Prostate gland (tissue), 2 donors: Measurements from ENCODE around the gene OSBP2. TPM values are rescaled to one million over a fixed set of nuclear protein-coding genes. Genes with fewer than 3 reads are reported as not detected.

Source experiments
- DNase-seq: peaks from one replicate; pipeline ENCODE4 v3.0.0-alpha.2; 2019; ENCODE audit warnings: low spot score
- H3K27ac ChIP-seq, 2 donors: fragments of 200-600 bp; sonication (generic); 2 replicates each; pipeline ENCODE4 v1.5.1; 2017 to 2019
- H3K27me3 ChIP-seq: fragments of 200-600 bp; sonication (generic); replicated peaks from 2 replicates; pipeline ENCODE4 v1.5.1; 2019; ENCODE audit not compliant: insufficient read depth
- H3K36me3 ChIP-seq, 2 donors: fragments of 200-600 bp; sonication (generic); 1 replicate in 1 of 2; 2 replicates in 1 of 2; pipeline versions ENCODE4 v1.5.1 to v1.8.1; 2017 to 2019
- H3K4me1 ChIP-seq: fragments of 200-600 bp; sonication (generic); replicated peaks from 2 replicates; pipeline ENCODE4 v1.5.1; 2019
- H3K4me3 ChIP-seq, 2 donors: fragments of 200-600 bp; sonication (generic); 2 replicates each; pipeline ENCODE4 v1.5.1; 2017 to 2019
- H3K9me3 ChIP-seq: fragments of 200-600 bp; sonication (generic); 2 replicates; pipeline ENCODE4 v1.5.1; 2017
- CTCF ChIP-seq, 4 experiments: fragments of 200-600 bp in 2 of 4; fragments of 450-650 bp in 2 of 4; sonication (generic) in 2 of 4; IDR thresholded peaks; 1 replicate in 3 of 4; 2 replicates in 1 of 4; pipeline ENCODE4 v1.5.1; 2016 to 2019; ENCODE audit warnings: antibody characterized with exemption in 4 of 4, mild to moderate bottlenecking in 2 of 4, moderate library complexity in 2 of 4
- POLR2A ChIP-seq: fragments of 450-650 bp; IDR thresholded peaks from one replicate; pipeline ENCODE4 v1.6.1; 2016; ENCODE audit warnings: antibody characterized with exemption, mild to moderate bottlenecking
- POLR2AphosphoS5 ChIP-seq: sonication (generic); formaldehyde crosslinking; IDR thresholded peaks from one replicate; pipeline ENCODE4 v1.6.1; 2017; ENCODE audit warnings: antibody characterized with exemption
- WGBS: methylation state at CpG from one replicate; pipeline ENCODE4 v1.1.5; 2018; 5-methylcytosine and 5-hydroxymethylcytosine counted together
- intact Hi-C: fragments of 100-400 bp; cut with DNase I; formaldehyde crosslinking; loops from one replicate; pipeline ENCODE4 v1.14.2; 2022
- total RNA-seq, 2 donors: library from RNA; depleted of rRNA; stranded (reverse); fragments of >200 nt; gene quantifications; one replicate each; pipeline ENCODE4 v1.1.0, GENCODE V29; 2016

The OSBP2 gene
- total RNA-seq, 2 donors from 2014 or later, result 4.5 to 16.2 TPM

GRCh38 chr22:30887861-30888260 lies 193.2 kb downstream of the OSBP2 start:
- Histone ChIP-seq H3K4me1 (no peaks in the 10 kb centered on the region), H3K27me3 (no peaks in the 10 kb centered on the region), H3K27ac (no peak overlapping the region), H3K4me3 (no peak overlapping the region), H3K36me3 (no peaks in the 10 kb centered on the region), H3K9me3 (no peaks in the 10 kb centered on the region)
- no peak for DNase-seq
- 86% methylated on average over 5 of the region's 5 CpGs for WGBS
- intact Hi-C loops, result no loop called here
- TF ChIP-seq POLR2A, result no peak
- TF ChIP-seq POLR2AphosphoS5, result no peak
- no peak for TF ChIP-seq CTCF (IDR thresholded peaks at IDR 0.05)

GRCh38 chr22:30889268-30889995 lies 194.8 kb downstream of the OSBP2 start:
- intact Hi-C loops, result no loop called here
- Histone ChIP-seq H3K9me3 (no peaks in the 10 kb centered on the region), H3K36me3 (no peaks in the 10 kb centered on the region), H3K27me3 (no peaks in the 10 kb centered on the region), H3K4me3 (no peak overlapping the region), H3K4me1 (no peaks in the 10 kb centered on the region), H3K27ac (no peak overlapping the region)
- WGBS, result 84% methylated on average over 12 of the region's 17 CpGs
- TF ChIP-seq POLR2A (no peak), POLR2AphosphoS5 (no peak), CTCF (IDR thresholded peaks at IDR 0.05) (no peak)
- DNase-seq, result no peak

- Histone ChIP-seq H3K36me3 (no peaks in the 10 kb centered on the region), H3K4me3 (no peak overlapping the region), H3K27ac (no peak overlapping the region), H3K4me1 (no peaks in the 10 kb centered on the region), H3K27me3 (no peaks in the 10 kb centered on the region), H3K9me3 (no peaks in the 10 kb centered on the region)
- 90% methylated on average over 9 of the region's 9 CpGs for WGBS
- DNase-seq, result no peak
- TF ChIP-seq CTCF (IDR thresholded peaks at IDR 0.05), result no peak
- no peak for TF ChIP-seq POLR2AphosphoS5
- no peak for TF ChIP-seq POLR2A
- intact Hi-C loops, result no loop called here
Observed at GRCh38 chr22:30889996-30890480, 195.4 kb downstream of the OSBP2 start.

GRCh38 chr22:30890686-30891442 lies 196.2 kb downstream of the OSBP2 start:
- Histone ChIP-seq H3K27me3 (no peaks in the 10 kb centered on the region), H3K4me1 (no peaks in the 10 kb centered on the region), H3K27ac (no peak overlapping the region), H3K36me3 (no peaks in the 10 kb centered on the region), H3K9me3 (no peaks in the 10 kb centered on the region), H3K4me3 (no peak overlapping the region)
- no peak for DNase-seq
- intact Hi-C loops, result no loop called here
- WGBS, result 78% methylated on average over 17 of the region's 17 CpGs
- TF ChIP-seq POLR2AphosphoS5 (no peak), POLR2A (no peak), CTCF (IDR thresholded peaks at IDR 0.05) (peak; percentile 13 to 75 (median 52))
